Upper lobe of left lung (tissue), 4 donors: ENCODE data around the gene HIVEP2.

ENCODE experiments used
- POLR2A ChIP-seq, 4 donors: fragments of 450-650 bp; IDR thresholded peaks; one replicate each; pipeline ENCODE4 v1.5.1; 2016 to 2017; ENCODE audit warnings: antibody characterized with exemption in 4 of 4, mild to moderate bottlenecking in 2 of 4
- POLR2AphosphoS5 ChIP-seq, 2 donors: sonication (generic); formaldehyde crosslinking; IDR thresholded peaks; one replicate each; pipeline ENCODE4 v1.5.1; 2017; ENCODE audit warnings: antibody characterized with exemption in 2 of 2
- TF ChIP-seq, protein P1 (sequence below), 6 experiments: fragments of 450-650 bp in 4 of 6; fragments of 200-600 bp in 2 of 6; sonication (generic) in 2 of 6; IDR thresholded peaks; one replicate each; pipeline ENCODE4 v1.5.1; 2016 to 2019; ENCODE audit warnings: antibody characterized with exemption in 6 of 6

DNA sequence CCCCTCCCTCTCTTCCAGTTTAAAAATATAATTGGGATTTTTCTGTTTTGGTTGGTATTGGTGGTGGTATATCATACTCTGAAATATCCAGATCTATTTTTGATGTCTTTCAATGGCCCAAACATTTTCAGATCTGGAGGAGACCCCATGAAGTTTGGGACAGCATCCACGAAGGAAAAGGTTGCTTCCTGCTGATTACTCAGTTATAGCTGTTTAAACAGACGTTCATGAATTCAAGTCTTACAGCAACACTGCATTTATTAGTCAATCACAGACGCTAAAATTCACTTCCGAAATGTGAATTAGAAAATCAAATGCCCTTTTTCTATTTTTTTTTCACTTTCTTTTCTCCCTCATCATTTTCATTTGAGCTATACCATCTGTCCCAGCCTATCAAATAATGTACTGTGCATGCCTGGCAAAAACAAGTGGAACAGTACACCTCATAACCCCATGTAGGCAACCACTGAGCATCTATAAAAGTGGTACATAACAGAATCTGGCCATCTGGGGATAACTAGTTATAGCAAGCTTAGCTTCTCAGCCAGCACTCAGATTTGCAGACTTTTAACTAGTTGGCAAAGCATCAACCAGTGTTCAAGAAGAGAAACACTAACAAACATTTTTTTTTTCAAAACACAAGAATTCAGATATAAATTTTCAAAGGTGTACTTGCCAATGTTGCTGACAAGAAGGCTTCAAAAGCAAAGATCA, 124.5 kb downstream of the HIVEP2 start:
- TF ChIP-seq, protein P1, sequence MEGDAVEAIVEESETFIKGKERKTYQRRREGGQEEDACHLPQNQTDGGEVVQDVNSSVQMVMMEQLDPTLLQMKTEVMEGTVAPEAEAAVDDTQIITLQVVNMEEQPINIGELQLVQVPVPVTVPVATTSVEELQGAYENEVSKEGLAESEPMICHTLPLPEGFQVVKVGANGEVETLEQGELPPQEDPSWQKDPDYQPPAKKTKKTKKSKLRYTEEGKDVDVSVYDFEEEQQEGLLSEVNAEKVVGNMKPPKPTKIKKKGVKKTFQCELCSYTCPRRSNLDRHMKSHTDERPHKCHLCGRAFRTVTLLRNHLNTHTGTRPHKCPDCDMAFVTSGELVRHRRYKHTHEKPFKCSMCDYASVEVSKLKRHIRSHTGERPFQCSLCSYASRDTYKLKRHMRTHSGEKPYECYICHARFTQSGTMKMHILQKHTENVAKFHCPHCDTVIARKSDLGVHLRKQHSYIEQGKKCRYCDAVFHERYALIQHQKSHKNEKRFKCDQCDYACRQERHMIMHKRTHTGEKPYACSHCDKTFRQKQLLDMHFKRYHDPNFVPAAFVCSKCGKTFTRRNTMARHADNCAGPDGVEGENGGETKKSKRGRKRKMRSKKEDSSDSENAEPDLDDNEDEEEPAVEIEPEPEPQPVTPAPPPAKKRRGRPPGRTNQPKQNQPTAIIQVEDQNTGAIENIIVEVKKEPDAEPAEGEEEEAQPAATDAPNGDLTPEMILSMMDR (IDR thresholded peaks at IDR 0.05): no peak
- TF ChIP-seq POLR2AphosphoS5 (IDR thresholded peaks at IDR 0.05) (no peak), POLR2A (IDR thresholded peaks at IDR 0.05) (no peak)
